SK-MEL-5 (cell line): ENCODE measurements around the gene RBM4B. TPM values are rescaled to one million over a fixed set of nuclear protein-coding genes. Genes with fewer than 3 reads are reported as not detected.

ENCODE experiments used
- DNase-seq: peaks from one replicate; pipeline ENCODE4 v3.0.0-alpha.2; 2016; ENCODE audit warnings: low read depth, low spot score
- in situ Hi-C: cut with HindIII; loops from 2 replicates; pipeline ENCODE4 v1.10.0; 2016; ENCODE audit warnings: low sequenced_read_pairs, high pct_unique_total_duplicates, low pct_unique_long_range_greater_than_20kb
- small RNA-seq, 2 experiments: library from RNA; depleted of rRNA; stranded (forward); fragments of <200 nt; gene quantifications; one replicate each; pipeline ENCODE3, GENCODE V24; 2014
- total RNA-seq: library from RNA; depleted of rRNA; stranded (reverse); fragments of >200 nt; shearing (Covaris generic); gene quantifications from 2 replicates; pipeline ENCODE4 v1.2.3, GENCODE V29; 2014; rRNA removed

RBM4B gene
- total RNA-seq, 1 experiment from 2014 or later: 11.0 TPM

DNA sequence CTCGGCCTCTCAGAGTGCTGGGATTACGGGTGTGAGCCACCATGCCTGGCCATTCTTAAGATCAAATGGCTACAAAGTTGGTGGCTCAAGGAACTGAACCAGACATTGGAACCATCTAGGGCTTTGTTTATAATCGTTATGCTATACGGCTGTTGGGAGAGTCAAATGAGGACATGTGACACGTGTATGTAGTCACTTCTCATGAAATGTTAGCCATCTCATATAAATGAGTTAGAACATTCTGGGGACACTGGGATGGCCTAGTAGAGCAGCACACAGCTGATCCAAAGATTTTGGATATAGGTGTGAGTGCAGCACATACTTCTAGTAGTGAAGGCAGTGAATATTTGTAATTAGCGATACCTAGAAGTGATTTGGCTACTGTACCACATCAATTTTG is 45.8 kb downstream of the RBM4B start:
- no peak for DNase-seq
- in situ Hi-C loops: no loop called here

DNA sequence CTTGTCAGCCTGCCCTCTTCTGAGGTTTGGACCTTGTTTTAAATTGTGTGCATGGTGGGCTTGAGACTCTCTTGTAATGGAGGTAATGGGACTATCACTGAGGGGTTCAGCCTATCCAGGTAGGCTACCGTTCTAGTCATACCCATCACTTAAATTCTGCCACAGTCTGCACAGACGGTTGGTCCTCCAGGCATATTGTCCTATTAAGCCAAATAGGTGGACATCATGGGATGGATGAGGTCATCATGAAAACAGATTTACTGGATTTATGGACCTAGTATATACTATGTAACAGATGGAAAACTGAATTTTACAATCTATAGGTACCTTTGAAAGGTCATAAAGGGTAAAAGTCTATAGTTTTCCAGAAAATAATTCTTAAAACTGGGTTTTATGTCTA is 48.3 kb downstream of the RBM4B start:
- DNase-seq: no peak
- in situ Hi-C loops: no loop called here

DNA sequence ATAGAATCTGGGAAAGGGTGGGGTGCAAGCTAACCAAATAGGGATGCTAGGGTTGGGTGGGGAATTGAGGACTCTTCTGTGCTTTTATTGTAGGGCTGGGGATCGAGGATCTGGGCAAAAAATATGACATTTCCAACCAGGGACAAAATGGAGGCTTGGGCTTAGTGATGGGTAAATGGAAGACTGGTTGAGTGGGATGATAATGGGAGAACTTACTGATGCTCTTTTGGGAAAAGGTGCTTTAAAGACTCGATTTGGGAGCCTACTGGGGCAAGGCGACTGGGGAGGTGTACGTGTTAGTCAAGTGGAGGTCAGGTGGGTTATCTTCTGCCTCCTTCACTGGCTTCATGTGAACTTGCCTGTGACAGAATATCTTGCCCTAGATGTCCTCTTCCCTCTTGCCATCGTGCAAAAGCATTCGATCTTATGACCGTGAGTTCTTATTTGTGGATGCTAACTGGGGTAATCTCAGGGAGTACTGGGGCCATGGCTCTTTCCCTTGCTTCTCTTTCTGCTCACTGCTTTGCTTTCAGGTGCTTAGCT is 49.6 kb downstream of the RBM4B start:
- DNase-seq: no peak
- in situ Hi-C loops: no loop called here

DNA sequence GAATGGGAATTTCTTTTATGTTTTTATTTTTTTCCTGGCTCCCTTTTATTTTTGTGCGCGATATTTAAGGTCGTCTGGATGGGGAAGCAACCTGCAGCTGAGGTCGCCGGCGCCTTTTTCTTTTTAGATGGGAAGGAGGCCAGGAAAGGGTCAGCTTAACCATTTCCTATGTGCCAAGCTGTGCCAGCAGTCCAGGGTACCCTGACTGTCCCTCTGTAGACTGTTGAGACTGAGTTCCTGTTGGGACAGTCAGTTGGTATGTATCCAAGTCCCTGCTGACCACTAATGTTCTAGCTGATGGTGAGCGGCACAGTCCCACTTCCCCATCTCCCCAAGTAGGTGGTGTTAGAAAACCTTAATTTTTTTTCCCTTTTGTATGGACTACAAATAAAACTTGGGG is 50.8 kb downstream of the RBM4B start:
- in situ Hi-C loops: no loop called here

DNA sequence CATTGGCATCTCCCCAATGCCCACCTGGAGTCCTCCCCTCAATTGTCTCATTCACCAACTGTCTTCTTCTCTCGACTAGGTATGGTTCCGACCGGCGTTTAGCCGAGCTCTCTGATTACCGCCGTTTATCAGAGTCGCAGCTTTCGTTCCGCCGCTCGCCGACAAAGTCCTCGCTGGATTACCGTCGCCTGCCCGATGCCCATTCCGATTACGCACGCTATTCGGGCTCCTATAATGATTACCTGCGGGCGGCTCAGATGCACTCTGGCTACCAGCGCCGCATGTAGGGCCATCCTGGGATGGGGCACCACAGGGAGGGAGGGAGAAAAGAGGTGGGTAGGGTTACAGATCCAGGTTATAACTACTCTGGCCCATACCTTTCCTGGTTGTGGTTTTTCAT is 51.3 kb downstream of the RBM4B start:
- in situ Hi-C loops: no loop called here
- DNase-seq: no peak

More for the DNA sequence above, 50.8 kb downstream of the RBM4B start:
- no peak for DNase-seq

DNA sequence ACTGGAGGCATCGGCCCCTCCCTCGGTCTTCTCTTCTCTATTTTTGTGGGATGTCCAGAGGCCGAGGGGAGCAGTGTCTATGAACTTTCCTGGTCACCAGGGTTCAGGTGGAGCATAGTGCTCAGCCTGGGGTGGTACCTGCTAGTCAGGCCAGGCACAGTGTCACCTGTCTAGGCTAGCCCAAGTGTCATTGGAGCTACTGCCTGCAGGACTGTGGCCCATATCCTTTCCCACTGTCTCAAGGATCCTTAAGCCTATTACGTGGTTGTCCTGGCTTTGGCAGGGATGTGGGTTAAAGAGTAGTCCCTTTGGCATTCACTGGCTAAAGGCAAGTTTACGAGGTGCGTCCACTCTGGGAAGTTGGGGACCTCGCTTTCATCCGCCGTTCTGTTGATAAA is 51.9 kb downstream of the RBM4B start:
- in situ Hi-C loops: no loop called here
- DNase-seq: no peak

DNA sequence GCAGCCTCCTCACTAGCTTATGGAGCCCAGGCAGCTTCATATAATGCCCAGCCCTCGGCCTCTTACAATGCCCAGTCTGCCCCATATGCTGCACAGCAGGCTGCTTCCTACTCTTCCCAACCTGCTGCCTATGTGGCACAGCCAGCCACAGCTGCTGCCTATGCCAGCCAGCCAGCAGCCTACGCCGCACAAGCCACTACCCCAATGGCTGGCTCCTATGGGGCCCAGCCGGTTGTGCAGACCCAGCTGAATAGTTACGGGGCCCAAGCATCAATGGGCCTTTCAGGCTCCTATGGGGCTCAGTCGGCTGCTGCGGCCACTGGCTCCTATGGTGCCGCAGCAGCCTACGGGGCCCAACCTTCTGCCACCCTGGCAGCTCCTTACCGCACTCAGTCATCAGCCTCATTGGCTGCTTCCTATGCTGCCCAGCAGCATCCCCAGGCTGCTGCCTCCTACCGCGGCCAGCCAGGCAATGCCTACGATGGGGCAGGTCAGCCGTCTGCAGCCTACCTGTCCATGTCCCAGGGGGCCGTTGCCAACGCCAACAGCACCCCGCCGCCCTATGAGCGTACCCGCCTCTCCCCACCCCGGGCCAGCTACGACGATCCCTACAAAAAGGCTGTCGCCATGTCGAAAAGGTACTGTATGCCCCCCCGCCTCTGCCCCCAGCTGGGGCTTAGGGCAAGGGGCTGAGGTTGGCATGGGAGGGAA is 52.5 kb downstream of the RBM4B start:
- in situ Hi-C loops: no loop called here
- DNase-seq: no peak

DNA sequence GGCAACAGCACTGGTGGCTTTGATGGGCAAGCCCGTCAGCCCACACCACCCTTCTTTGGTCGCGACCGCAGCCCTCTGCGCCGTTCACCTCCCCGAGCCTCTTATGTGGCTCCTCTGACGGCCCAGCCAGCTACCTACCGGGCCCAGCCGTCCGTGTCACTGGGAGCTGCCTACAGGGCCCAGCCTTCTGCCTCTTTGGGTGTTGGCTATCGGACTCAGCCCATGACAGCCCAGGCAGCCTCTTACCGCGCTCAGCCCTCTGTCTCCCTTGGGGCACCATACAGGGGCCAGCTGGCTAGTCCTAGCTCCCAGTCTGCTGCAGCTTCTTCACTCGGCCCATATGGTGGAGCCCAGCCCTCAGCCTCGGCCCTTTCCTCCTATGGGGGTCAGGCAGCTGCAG is 53.2 kb downstream of the RBM4B start:
- DNase-seq: no peak
- in situ Hi-C loops: no loop called here

DNA sequence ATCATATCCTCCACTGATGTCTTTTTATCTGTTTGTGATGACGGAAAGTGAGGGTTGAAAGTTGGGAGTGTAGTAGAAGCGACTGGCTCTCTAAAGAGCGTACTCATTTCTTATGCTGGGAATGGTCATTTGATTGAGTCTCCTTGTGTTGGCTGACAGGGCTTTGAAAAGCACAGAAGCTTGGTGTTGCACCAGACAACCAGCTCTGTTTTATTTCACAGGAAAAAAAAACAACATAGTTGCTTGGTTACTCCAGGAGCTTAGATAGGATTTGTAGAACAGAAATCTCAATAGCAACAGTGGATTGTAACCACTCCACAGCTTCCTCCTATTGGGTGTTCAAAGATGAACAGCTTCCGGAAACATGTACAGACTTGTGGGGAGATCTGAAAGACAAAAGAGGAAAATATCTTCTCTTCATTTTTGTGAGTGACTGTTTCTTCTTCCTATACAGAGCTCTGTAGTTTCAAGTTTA is 58.6 kb downstream of the RBM4B start:
- in situ Hi-C loops: no loop called here
- no peak for DNase-seq

DNA sequence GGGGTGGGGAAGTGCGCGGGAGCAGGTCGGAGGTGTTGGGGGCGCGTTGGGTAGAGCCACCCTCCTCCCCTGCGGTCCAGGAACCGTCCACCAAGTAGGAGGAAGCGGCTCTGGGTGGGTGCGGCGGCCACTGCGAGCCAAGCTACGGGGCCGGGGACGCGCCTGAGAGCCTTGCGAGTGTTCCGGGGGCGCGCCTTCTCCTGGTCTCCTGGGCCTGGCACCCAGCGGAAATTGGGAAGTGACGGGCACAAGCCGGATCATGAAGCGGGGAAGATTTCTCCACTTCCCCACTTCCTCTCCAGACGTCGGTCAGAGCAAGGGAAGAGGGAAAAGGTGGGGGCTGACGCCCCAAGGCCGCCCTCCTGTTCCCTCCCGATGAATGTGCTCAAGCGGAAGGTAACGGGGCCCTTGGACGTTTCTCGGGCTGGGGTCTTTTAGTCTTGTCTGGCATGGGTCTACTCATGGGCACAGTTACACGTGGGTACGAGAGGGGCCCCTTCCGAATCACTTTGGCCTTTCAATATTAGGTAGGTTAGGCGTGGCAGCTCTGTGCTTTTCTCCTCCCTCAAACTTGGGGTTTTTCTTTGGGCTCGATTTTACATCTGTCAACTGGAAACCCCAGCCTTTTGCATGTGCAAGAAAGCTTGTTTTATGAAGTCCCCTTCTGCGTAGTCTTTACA is 60.4 kb downstream of the RBM4B start:
- DNase-seq: peak; percentile 55

DNA sequence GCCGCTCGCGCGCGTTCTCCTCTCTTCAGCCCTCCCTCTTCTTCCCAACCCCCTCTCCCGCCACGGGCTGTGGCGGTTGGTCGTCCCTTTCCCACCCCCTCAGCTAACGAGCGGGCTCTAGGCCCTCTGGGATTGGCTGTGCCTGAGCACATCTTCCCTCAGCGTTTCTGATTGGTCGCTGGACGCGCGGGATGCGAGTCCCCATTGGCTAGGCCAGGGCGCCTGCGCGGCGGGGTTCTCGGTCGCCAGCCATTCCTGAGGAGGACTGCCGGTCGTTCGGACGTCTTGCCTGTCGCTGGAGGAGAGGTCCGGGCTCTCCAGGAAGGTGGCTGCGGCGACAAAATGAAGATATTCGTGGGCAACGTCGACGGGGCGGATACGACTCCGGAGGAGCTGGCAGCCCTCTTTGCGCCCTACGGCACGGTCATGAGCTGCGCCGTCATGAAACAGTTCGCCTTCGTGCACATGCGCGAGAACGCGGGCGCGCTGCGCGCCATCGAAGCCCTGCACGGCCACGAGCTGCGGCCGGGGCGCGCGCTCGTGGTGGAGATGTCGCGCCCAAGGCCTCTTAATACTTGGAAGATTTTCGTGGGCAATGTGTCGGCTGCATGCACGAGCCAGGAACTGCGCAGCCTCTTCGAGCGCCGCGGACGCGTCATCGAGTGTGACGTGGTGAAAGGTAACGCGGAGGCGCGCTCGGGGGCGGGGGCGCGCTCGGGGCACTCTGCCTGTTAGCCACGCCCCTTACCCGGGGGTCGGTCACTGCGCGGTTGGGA is 61.1 kb downstream of the RBM4B start, which contains the start of gene RBM14:
Gene RBM14, plus strand, starts transcription at position 252 of the 776 bp plus-strand sequence. Its CDS starts 91 bp downstream, at position 343.
- in situ Hi-C loops: no loop called here
- DNase-seq: peak; percentile 98

More for the DNA sequence above, 60.4 kb downstream of the RBM4B start:
- in situ Hi-C loops: no loop called here

Small RNA genes lying within 50 kb of the gene (small RNA-seq; reads per million reads assigned to genes)
- 0 reads per million in 2 experiments for gene RN7SL12P
- gene RNU4-39P: 0 reads per million in 2 experiments

Other genes with a start within 250 kb of the RBM4B start
- 45.4 and 63.4 TPM in 2 replicates for gene MRPL11, start 239.0 kb downstream of the RBM4B start, total RNA-seq
- gene PELI3, start 211.0 kb downstream of the RBM4B start, total RNA-seq: 7.4 and 8.1 TPM in 2 replicates
- gene DPP3, start 197.5 kb downstream of the RBM4B start, total RNA-seq: 40.9 and 43.5 TPM in 2 replicates
- gene BBS1, start 167.3 kb downstream of the RBM4B start, total RNA-seq: 6.3 and 9.1 TPM in 2 replicates
- 19.6 and 26.8 TPM in 2 replicates for gene ZDHHC24, start 131.8 kb downstream of the RBM4B start, total RNA-seq
- not detected in 2 replicates for gene ACTN3, start 131.0 kb downstream of the RBM4B start, total RNA-seq
- 35.2 and 43.1 TPM in 2 replicates for gene CTSF, start 109.3 kb downstream of the RBM4B start, total RNA-seq
- gene CCDC87, start 84.8 kb downstream of the RBM4B start, total RNA-seq: 0.08 and 0.24 TPM in 2 replicates
- 13.4 and 15.1 TPM in 2 replicates for gene CCS, start 84.7 kb downstream of the RBM4B start, total RNA-seq
- 23.3 and 26.1 TPM in 2 replicates for gene RBM14, start 61.3 kb downstream of the RBM4B start, total RNA-seq
- 58.3 and 73.6 TPM in 2 replicates for gene RBM4, start 39.2 kb downstream of the RBM4B start, total RNA-seq
- gene SPTBN2, start 51.3 kb upstream of the RBM4B start, total RNA-seq: 19.5 and 23.3 TPM in 2 replicates
- 17.4 and 17.8 TPM in 2 replicates for gene RCE1, start 165.6 kb upstream of the RBM4B start, total RNA-seq
- gene LRFN4, start 179.2 kb upstream of the RBM4B start, total RNA-seq: 3.9 and 5.8 TPM in 2 replicates